Esophagus squamous epithelium (tissue), 5 donors: ENCODE measurements around the gene KLHL7. TPM values are rescaled to one million over a fixed set of nuclear protein-coding genes. Genes with fewer than 3 reads are reported as not detected.

Experiments used
- DNase-seq: peaks from one replicate; lab custom pipeline; 2025; lab: John Stamatoyannopoulos, UW
- H3K27ac ChIP-seq, 4 donors: fragments of 200-600 bp; sonication (generic); one replicate each; pipeline ENCODE4 v1.5.1; 2016 to 2019; ENCODE audit warnings: mild to moderate bottlenecking in 1 of 4
- H3K27me3 ChIP-seq, 4 donors: fragments of 200-600 bp; sonication (generic); 1 replicate in 3 of 4; 2 replicates in 1 of 4; pipeline versions ENCODE4 v1.5.1 to v1.6.0; 2017 to 2021; ENCODE audit warnings: antibody characterized with exemption in 1 of 4
- H3K36me3 ChIP-seq, 3 donors: fragments of 200-600 bp; sonication (generic); one replicate each; pipeline ENCODE4 v1.5.1; 2016 to 2019
- H3K4me1 ChIP-seq, 3 donors: fragments of 200-600 bp; sonication (generic); one replicate each; pipeline ENCODE4 v1.5.1; 2017 to 2019
- H3K4me3 ChIP-seq, 4 donors: fragments of 200-600 bp; sonication (generic); 1 replicate in 3 of 4; 2 replicates in 1 of 4; pipeline ENCODE4 v1.5.1; 2016 to 2019; ENCODE audit warnings: mild to moderate bottlenecking in 2 of 4, moderate library complexity in 1 of 4
- H3K9me3 ChIP-seq, 3 donors: fragments of 200-600 bp; sonication (generic); one replicate each; pipeline ENCODE4 v1.5.1; 2016 to 2019
- CTCF ChIP-seq, 6 experiments: fragments of 450-650 bp in 4 of 6; fragments of 200-600 bp in 2 of 6; sonication (generic) in 2 of 6; IDR thresholded peaks; one replicate each; pipeline ENCODE4 v1.5.1; 2016 to 2019; ENCODE audit warnings: antibody characterized with exemption in 6 of 6, mild to moderate bottlenecking in 4 of 6, moderate library complexity in 4 of 6
- POLR2A ChIP-seq, 4 donors: fragments of 450-650 bp; IDR thresholded peaks; one replicate each; pipeline ENCODE4 v1.6.1; 2017; ENCODE audit warnings: antibody characterized with exemption in 4 of 4, mild to moderate bottlenecking in 4 of 4, moderate library complexity in 3 of 4
- WGBS, 2 donors: methylation state at CpG; one replicate each; pipeline ENCODE4 v1.1.5; 2018; 5-methylcytosine and 5-hydroxymethylcytosine counted together
- intact Hi-C: fragments of 100-400 bp; cut with DNase I; formaldehyde crosslinking; loops from one replicate; pipeline ENCODE4 v1.15.0; 2022
- total RNA-seq, 4 donors: library from RNA; depleted of rRNA; stranded (reverse); fragments of >200 nt; gene quantifications; one replicate each; pipeline ENCODE4 v1.1.0, GENCODE V29; 2016
- donor health status: DM: yes; HTN: yes; CAD: no.

KLHL7 gene
- total RNA-seq, 4 donors from 2014 or later, result 16.3 to 26.9 (median 20.5) TPM

GRCh38 chr7:23098029-23098428 lies 7.6 kb upstream of the KLHL7 start:
- Histone ChIP-seq H3K4me1 (no peaks in the 10 kb centered on the region), H3K27me3 (peaks cover 0 to 24% (median 0%) of the 10 kb centered on the region in 4 donors), H3K4me3 (no peak overlapping the region), H3K9me3 (peaks cover 0 to 14% (median 6%) of the 10 kb centered on the region in 3 donors), H3K27ac (no peak overlapping the region), H3K36me3 (no peaks in the 10 kb centered on the region)
- WGBS, 2 donors, result 86 to 100% methylated on average over 1 to 5 of the region's 9 CpGs
- intact Hi-C loops, result no loop called here
- DNase-seq, result no peak
- TF ChIP-seq POLR2A (IDR thresholded peaks at IDR 0.05) (no peak), CTCF (IDR thresholded peaks at IDR 0.05) (no peak)

GRCh38 chr7:23098460-23098859 lies 7.1 kb upstream of the KLHL7 start:
- intact Hi-C loops, result no loop called here
- no peak for TF ChIP-seq POLR2A (IDR thresholded peaks at IDR 0.05)
- TF ChIP-seq CTCF (IDR thresholded peaks at IDR 0.05), result no peak
- no peaks in the 10 kb centered on the region for H3K36me3 ChIP-seq
- H3K9me3 ChIP-seq, result peaks cover 0 to 14% (median 6%) of the 10 kb centered on the region in 3 donors
- DNase-seq, result no peak
- H3K27ac ChIP-seq, result no peak overlapping the region
- H3K4me1 ChIP-seq, result no peaks in the 10 kb centered on the region
- no peak overlapping the region for H3K4me3 ChIP-seq
- peaks cover 0 to 24% (median 0%) of the 10 kb centered on the region in 4 donors for H3K27me3 ChIP-seq
- 21% methylated on average over 2 of the region's 2 CpGs; no CpG with 5 or more reads in 1 of the 2 donors for WGBS, 2 donors

- Histone ChIP-seq H3K27me3 (peaks cover 0 to 23% (median 0%) of the 10 kb centered on the region in 4 donors), H3K9me3 (peaks cover 0 to 9% (median 6%) of the 10 kb centered on the region in 3 donors), H3K4me1 (peaks cover 0 to 7% (median 4%) of the 10 kb centered on the region in 3 donors), H3K4me3 (no peak overlapping the region), H3K27ac (no peak overlapping the region), H3K36me3 (no peaks in the 10 kb centered on the region)
- 40 to 83% methylated on average over 1 to 2 of the region's 2 CpGs for WGBS, 2 donors
- peak in 1 of 6 experiments; percentile 9 for TF ChIP-seq CTCF (IDR thresholded peaks at IDR 0.05)
- no peak for TF ChIP-seq POLR2A (IDR thresholded peaks at IDR 0.05)
- DNase-seq, result no peak
- intact Hi-C loops, result no loop called here
Measured at GRCh38 chr7:23100697-23101096, 4.9 kb upstream of the KLHL7 start.

GRCh38 chr7:23105086-23105643 lies 420 bp upstream of the KLHL7 start:
- intact Hi-C loops, result no loop called here
- WGBS, 2 donors, result 0 to 5% methylated on average over 19 of the region's 19 CpGs
- DNase-seq, result no peak

More at GRCh38 chr7:23105086-23105643, 420 bp upstream of the KLHL7 start:
- no peaks in the 10 kb centered on the region for H3K27me3 ChIP-seq
- H3K4me1 ChIP-seq, result peaks cover 11 to 43% (median 20%) of the 10 kb centered on the region in 3 donors
- H3K9me3 ChIP-seq, result no peaks in the 10 kb centered on the region
- no peak for TF ChIP-seq POLR2A (IDR thresholded peaks at IDR 0.05)
- TF ChIP-seq CTCF (IDR thresholded peaks at IDR 0.05), result no peak
- no peaks in the 10 kb centered on the region for H3K36me3 ChIP-seq
- H3K4me3 ChIP-seq, result peak overlapping the region; percentile 76 to 99 (median 87)
- H3K27ac ChIP-seq, result peak overlapping the region; percentile 93 to 98 (median 96)
